Activated T-helper 1 cell treated with anti-CD3 and anti-CD28 coated beads, Interleukin-2, amount 50 U/mL, for 16 hours (primary cell): ENCODE measurements around the gene ITIH4.
"Not testable (repeated sequence)": the region's sequence is repeated elsewhere in the genome, so short reads cannot be mapped to it uniquely, and the experiment has no call there.

ENCODE experiments used
- DNase-seq, 2 donors: peaks; one replicate each; pipeline ENCODE4 v3.0.0-alpha.2; 2020; ENCODE audit warnings: low read depth in 1 of 2, low spot score in 1 of 2

ITIH4 gene

DNA sequence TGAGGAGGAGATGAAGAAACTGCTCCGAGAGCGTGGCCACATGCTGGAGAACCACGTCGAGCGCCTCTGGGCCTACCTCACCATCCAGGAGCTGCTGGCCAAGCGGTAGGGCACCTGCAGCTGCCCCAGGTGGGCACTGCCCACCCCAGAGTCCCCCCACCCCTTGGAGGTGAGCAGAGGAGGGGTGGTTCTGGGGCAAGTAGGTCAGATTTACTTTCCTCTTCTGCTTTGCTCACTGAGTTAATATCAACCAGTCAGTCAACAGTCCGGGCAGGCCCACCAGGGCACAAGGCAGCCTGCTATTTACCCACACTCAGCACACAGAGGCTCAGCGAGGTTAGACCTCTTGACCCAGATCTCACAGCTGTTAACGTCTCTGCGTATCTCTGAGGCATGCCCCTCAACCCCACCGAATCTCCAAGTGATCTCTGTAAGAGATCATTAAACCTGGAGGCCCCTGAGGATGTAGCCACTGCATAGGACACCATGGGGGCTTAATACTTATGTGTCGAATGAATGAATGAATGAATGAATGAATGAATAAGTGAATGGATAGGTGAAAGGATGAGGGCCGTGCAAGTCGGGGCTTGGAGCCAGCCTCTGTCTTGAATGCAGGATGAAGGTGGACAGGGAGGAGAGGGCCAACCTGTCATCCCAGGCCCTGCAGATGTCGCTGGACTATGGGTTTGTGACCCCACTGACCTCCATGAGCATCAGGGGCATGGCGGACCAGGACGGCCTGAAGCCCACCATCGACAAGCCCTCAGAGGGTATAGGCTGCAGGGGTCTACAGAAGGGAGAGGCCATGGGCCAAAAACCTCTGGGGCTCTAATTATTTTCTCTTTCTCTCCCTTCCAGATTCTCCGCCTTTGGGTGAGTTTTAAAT lies 43.9 kb downstream of the ITIH4 start:
- no peak for DNase-seq

DNA sequence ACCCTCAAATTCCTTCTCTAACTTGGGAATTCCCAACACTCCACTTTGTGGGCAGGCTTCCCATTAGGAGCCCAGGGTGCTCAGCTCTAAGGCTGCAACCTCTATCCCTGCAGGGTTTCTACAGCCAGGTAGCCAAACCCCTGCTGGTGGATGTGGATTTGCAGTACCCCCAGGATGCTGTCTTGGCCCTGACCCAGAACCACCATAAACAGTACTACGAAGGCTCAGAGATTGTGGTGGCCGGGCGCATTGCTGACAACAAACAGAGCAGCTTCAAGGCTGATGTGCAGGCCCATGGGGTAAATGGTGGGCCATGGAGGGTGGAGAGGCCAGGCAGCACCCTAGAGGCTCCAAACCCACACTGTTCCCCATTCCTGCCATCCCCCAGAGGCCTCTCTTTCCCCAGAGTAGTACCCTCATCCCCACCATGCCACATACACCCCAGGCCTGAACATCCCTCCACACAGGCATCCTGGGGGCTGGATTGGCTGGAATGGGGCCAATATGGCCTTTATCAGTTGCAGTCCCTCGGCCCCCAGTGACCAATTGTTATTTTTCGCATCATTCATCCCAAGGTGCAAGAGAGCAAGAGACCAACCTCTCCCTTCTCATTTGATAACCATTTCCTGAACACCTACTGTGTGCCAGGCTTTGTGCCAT lies 45.4 kb downstream of the ITIH4 start:
- DNase-seq: no peak

DNA sequence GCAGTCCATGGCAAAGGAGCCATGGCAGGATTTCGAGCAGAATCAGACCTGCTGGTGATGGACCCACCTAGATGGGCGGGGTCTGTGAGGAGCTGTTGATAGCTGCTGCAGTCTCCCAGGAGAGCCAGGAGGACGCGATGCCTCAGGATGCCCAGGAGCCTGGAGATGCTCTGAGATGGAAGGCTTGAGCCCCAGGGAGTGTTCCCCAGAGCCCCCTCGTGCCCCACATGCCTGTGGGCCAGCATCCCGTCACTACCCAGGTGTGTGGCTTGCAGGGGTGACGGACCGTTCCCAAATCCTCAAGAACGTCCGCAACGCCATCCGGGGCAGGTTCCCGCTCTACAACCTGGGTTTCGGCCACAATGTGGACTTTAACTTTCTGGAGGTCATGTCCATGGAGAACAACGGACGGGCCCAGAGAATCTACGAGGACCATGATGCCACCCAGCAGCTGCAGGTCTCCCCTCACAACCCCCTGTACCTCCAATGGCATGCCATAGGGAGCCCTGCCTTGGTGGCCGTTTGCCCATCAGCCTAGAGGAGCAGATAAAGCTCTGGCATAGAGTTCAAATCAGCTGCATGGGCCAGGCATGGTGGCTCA lies 46.4 kb downstream of the ITIH4 start:
- no peak for DNase-seq

DNA sequence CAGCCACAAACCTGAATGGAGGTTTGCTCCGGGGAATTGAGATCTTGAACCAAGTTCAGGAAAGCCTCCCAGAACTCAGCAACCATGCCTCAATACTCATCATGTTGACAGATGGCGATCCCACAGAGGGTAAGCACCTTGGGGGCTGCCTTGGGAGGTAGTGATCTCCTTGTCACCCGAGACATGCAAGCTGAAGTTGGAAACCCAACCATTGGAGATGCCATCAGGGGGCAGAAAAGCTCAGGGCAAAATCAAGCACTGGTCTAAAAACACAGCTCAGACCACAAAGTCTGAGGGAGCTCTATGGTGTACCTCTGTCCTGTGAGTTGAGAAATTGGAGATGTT lies 47.3 kb downstream of the ITIH4 start:
- no peak for DNase-seq

DNA sequence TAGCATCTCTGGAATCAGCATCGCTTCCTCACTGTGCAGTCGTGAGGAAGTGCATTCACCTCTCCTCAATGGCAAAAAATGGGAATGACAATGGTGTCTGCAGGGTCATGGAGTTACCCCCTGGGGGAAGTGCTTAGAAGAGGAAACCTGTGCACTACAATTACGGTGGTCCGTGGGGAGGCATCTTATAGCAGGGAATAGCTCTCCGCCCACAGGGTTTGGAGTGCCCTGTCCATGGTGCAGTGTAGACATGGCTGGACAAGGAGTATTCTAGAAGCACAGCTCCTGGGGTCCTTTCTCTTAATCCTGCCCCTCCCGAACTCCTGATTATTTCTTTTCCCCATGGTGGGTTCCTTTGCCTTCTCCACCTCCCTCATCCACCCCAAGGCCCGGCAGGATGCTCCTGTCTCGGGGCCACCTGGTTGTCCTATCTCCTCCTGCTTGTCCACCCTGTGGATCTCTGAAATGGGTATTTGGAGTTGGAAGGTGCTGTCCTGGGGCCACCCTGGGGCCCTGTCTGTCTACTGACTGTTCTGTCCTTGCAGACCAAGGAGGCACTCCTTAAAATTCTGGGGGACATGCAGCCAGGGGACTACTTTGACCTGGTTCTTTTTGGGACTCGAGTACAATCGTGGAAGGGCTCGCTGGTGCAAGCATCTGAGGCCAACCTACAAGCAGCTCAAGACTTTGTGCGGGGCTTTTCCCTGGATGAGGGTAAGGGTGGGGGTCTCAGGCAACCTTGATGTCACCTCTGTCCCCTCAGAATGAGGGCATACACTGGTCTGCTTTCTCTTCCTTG lies 47.9 kb downstream of the ITIH4 start:
- DNase-seq: no peak

DNA sequence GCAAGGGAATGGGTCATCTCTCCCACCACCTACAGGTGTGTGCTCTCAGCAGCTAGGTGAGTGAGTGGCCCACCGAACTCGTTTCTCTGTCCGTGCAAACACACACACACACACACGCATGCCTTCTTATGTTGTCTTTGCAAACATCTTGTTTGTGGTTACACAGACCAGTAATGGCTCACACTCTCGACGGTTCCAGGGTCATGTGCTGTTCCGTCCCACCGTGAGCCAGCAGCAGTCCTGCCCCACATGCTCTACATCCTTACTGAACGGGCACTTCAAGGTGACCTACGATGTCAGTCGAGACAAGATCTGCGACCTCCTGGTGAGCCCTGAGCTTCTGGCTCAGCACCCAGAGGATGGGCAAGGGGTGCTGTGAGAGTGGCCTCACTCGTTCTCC lies 48.7 kb downstream of the ITIH4 start:
- DNase-seq: no peak

DNA sequence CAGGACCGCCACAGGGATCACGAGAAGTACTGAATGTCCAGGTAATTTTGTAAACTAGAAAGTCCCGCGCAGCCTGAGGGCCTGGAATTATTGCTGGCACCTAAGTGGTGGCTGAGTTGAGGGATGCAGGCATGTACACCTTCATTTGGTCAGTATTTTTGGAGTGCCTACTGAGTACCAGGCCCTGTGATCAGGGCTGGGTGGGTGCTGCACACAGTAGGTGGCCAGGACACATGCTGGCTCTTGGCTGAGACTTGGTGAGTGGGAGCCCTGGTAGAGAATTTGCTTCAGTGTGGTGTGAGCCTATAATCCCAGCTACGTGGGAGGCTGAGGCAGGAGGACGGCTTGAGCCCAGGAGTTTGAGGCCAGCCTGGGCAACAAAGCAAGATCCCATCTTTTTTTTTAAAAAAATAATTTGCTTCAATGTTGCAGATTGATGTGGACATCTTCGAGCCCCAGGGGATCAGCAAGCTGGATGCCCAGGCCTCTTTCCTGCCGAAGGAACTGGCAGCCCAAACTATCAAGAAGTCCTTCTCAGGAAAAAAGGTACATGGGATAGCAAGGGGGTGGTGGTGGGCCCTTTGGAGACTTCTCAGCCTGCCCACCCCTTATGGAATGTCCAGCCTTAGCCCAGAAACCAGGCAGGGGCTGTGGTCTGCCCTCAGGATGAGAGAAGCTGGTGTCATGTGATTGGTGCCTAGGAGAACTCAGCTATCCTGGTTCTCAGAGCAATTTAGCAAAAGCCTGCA lies 50.5 kb downstream of the ITIH4 start:
- no peak for DNase-seq

DNA sequence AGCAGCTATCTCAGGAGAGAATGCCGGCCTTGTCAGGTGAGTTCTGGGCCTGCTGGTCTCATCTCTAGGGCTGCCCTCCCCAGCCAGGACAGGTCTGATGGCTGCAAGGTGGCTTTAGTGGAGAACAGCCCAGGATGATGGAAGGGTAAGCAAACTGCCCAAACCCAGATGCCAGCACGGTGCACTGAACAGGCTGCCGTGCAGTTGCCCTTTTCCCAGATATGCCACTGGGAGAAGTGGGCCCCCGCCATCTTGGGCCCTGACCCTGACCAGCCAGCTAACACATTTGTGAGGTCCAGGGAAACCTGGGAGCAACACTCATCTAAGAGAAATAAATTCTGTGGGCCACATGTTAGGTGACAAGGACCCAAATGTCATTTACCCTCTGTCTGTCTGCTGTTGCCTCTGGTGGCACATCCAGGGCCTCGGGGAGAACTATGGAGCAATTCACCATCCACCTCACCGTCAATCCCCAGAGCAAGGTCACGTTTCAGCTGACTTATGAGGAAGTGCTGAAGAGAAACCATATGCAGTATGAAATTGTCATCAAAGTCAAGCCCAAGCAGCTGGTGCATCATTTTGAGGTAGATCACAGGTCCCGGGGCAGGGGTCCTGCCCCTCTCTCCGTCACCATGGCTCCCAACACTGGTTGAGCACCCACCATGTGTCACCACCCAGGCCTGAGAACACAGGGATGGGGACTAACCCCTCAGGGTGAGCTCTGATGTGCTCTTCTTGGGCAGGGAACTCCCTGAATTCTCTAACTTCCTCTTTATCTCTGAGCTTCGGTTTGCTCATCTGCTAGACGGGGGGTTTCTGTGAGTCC lies 51.2 kb downstream of the ITIH4 start:
- DNase-seq: no peak

DNA sequence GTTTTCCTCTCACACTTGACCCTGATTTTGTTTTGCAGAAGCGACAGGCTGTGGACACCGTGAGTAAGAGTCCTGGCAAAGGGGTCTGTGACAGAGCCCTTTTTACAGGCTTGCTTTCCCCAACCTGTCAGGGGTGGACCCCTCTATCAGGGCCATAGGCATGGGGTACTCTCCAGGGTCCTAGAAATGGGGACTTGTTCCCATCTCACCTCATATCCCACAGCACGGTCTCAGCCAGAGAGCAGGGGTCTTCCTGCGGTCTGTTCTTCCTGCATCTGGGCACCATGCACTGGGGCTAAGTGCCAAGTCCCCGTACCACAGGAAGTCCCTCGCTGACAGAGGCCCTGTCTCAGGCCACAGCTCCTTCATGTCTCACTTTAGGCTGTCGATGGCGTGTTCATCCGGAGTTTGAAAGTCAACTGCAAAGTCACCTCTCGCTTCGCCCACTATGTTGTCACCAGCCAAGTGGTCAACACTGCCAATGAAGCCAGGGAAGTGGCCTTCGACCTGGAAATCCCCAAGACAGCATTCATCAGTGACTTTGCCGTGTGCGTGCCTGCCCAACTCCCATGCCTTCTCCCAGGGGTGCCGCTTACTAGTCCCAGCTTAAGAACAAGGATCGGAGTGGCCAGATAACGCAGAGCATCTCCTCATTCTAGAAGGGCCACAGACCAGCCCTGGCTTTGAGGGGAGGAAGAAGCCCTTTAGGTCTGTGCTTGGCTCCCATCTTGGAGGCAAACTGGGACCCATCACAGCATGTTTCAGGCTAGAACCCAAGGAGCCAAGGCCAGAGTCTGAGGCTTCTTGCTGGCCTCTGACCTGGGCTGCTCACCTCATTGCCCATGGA lies 52.3 kb downstream of the ITIH4 start:
- no peak for DNase-seq

DNA sequence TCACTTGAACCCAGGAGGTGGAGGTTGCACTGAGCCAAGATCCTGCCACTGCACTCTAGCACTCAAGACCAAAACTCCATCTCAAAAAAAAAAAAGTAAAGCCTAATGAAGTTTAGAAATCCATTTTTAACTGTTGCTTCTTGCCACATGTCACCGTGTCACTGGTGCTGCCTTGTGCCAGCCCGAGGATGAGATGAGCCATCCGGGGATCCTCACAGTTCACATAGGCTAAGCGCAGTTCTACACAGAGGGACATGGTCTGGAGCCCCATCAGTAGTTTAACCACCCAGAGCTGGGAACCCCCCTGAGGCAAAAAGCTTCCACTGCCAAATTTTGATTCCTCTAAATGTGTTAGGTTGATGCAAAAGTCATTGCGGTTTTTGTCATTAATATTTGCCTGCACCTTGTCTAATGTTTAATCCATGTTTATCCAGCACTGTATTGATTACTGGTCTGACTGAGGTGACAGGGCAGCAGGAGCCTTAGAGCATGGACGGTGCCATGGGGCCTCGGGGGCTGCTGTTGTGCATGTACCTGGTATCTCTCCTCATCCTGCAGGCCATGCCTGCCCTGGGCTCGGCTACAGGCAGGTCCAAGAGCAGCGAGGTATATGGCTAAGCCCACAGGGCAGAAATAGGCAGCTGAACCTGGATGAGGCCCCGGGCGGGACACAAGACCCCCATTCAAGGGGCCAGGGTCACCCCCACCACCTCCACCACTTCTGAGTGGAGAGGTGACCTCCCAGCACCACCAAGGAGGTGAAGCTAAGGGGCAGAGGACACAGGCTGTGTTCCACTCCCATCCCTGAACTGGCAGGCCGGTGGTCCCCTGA lies 53.1 kb downstream of the ITIH4 start, which contains the start of gene ITIH1:
Gene ITIH1 (plus strand): TSS at position 473 of the 832 bp plus-strand sequence. CDS start 17 bp downstream, at position 490.
- no peak for DNase-seq

DNA sequence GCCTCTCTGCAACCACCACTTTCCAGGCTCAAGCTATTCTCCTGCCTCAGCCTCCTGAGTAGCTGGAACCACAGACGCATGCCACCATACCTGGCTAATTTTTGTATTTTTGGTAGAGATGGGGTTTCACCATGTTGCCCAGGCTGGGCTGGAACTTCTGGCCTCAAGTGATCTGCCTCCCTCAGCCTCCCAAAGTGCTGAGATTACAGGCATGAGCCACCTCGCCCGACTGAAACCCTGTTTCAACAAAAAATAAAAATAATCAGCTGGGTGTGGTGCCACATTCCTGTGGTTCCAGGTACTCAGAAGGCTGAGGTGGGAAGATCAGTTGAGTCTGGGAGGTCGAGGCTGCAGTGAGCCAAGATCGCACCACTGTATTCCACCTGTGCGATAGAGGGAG lies 54.0 kb downstream of the ITIH4 start:
- not testable (repeated sequence) for DNase-seq

DNA sequence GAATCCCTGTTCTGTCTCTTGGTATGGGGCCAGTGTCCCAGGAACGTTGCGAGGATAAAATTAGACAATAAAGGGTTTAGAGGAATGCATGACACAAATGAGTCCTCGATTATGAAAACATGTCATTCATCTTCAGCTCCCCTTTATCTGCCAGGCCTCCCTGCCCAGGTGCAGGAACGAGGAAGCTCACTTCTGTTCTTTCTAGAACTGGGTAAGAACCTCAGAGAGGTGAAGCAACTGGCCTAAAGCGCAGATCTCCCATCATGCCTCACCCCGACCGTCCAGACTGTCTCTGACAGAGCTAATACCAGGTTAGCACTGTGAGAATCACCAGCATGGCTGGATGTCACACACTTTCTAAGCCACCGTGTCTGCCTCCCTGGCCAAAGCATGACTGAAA lies 54.6 kb downstream of the ITIH4 start:
- no peak for DNase-seq

DNA sequence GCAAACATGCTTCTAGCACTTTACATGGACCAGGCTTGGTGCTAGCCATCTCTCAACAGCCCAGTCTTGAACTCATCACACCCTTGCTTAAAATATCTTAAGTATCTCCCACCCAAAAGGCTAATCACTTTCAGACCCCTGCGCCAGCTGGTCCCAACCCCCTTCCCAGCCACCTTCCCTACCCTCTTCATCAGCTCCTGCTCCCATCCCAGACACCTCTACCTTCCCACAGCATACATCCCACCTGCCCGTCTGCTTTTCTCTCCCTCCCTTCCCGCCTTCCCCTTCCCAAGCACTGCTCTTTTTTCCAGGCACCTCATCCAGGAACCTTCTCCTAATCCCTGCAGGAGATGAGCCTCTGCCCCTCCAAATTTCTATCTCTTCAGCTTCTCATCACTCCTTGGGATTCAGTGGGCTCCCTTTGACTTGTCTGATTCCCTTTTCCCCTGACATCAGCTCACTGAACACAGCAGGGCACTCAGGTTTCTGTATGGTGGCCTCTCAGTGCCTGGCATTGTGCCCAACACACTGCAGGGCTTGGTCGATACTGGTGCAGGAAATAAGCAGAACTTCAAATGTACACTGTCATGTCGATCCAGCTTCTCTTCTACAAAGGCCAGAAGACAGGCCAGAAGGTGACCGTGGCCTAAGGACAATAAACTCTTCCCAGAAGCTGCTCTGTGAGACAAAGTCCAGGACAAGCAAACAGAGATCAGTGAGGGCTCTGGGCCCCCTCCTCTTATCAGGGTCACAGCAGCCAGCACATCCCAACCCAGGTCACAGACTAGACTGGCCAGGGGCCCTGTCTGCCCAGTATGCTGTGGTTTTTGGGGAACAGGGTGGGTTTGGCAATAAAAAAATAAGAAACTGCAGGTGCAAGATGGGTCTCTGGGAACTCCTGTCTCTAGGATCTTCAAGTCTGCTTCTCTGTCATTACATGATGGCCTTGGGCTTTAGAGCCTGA lies 55.3 kb downstream of the ITIH4 start:
- DNase-seq: no peak

DNA sequence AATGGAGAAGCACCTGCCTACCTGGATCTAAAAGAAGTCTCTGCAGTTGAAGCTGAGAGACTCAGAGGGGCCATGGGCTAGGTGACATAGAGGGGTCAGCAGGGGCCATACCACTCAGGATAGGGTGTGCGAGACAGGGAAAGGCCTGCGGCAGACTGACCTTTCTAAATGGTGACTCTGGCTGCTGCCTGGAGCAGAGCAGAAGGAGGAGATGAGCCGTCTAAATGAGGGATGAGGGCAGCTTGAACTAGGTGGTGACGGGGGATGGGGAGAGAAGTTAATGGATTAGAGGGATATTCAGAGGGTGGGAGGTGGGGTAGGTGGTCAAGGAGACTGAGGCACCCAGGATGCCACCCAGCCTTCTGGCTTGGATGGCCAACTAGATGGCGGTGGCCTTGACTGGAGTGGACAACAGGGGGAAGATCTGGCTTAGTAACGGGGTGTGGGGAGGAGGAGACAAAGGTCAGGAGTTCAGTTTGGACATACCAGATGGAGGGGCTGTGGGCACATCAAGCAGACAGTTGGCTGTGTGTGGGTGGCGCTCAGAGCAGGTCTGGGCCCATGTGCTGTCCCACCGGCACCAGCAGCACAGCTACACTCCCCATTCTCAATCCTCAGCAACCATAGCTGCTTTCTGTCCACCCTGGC lies 56.3 kb downstream of the ITIH4 start:
- DNase-seq: no peak

DNA sequence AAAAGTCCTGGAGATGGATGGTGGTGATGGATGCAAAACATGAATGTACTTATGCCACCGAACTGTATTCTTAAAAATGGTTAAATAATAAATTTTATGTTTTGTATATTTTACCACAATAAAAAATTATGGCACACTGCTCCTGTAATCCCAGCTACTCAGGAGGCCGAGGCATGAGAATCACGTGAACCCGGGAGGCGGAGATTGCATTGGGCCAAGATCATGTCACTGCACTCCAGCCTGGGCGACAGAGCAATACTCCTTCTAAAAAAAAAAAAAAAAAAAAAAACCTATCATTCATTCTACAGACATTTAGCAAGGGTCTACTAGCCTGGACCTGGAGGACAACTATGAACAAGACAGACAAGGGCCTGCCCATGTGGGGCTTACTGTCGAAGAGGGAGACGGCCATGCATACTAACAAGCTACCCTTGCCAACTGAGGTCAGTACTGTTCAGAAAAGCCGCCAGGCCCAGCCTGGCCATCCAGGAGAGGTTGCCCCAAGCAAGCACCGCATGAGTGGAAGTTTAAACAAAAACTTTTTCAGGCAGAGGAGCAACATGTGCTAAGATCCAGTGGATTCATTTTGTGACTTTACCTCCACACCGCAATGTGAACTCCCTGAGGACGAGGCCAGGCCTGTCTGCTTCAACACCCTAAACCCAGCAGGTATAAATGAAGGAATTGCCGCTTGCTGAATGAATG lies 57.0 kb downstream of the ITIH4 start:
- DNase-seq: no peak

DNA sequence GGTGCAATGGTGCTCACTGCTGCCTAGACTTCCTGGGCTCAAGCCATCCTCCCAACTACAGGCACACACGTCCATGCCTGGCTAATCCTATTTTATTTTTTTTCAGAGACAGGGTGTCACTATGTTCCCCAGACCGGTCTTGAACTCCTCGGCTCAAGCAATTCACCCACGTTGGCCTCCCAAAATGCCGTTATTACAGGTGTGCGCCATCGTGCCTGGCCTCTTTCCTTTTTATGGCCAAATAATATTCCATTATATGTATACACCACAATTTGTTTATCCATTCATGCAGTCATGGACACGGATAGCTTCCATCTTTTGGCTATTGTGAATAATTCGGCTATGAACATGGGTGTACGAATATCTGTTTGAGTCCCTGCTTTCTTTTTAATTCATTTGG lies 58.8 kb downstream of the ITIH4 start:
- no peak for DNase-seq
